Astrocyte (in vitro differentiated cells and primary cell): ENCODE results near the gene HOXA10. TPM values are rescaled to one million over a fixed set of nuclear protein-coding genes. Genes with fewer than 3 reads are reported as not detected.

Experiments
- DNase-seq: peaks from one replicate; pipeline ENCODE4 v3.0.0-alpha.2; 2010; ENCODE audit warnings: low read depth
- FAIRE-seq: peaks from 2 replicates; lab custom pipeline; 2011; peaks lifted over from hg19 to GRCh38; lab: Jason Lieb, UNC
- H2AFZ ChIP-seq: 2 replicates; pipeline ENCODE4 v1.6.0; 2012; ENCODE audit warnings: low read depth, low read length, inconsistent platforms
- H3K27ac ChIP-seq: 2 replicates; pipeline ENCODE4 v1.5.1; 2011; ENCODE audit warnings: low read depth, low read length, inconsistent platforms
- H3K27me3 ChIP-seq: 2 replicates; pipeline ENCODE4 v1.6.0; 2011; ENCODE audit warnings: low read length, inconsistent platforms; ENCODE audit not compliant: insufficient read depth
- H3K36me3 ChIP-seq: 2 replicates; pipeline ENCODE4 v1.5.1; 2011; ENCODE audit warnings: low read length, inconsistent platforms; ENCODE audit not compliant: insufficient read depth
- H3K4me1 ChIP-seq: 2 replicates; pipeline ENCODE4 v1.5.1; 2011; ENCODE audit warnings: low read length, inconsistent platforms; ENCODE audit not compliant: insufficient read depth
- H3K4me2 ChIP-seq: 2 replicates; pipeline ENCODE4 v1.6.0; 2012; ENCODE audit warnings: low read length, inconsistent platforms
- H3K4me3 ChIP-seq: 2 replicates; pipeline ENCODE4 v1.5.1; 2011; ENCODE audit warnings: low read depth, mild to moderate bottlenecking, low read length, inconsistent platforms; ENCODE audit not compliant: insufficient read depth
- H3K79me2 ChIP-seq: 2 replicates; pipeline ENCODE4 v1.6.0; 2012; ENCODE audit warnings: mild to moderate bottlenecking, low read length, inconsistent platforms; ENCODE audit not compliant: insufficient read depth
- H3K9ac ChIP-seq: 2 replicates; pipeline ENCODE4 v1.6.0; 2012; ENCODE audit warnings: mild to moderate bottlenecking, low read length, inconsistent platforms
- H3K9me3 ChIP-seq: 2 replicates; pipeline ENCODE4 v1.5.1; 2012; ENCODE audit warnings: low read depth, mild to moderate bottlenecking, low read length, inconsistent platforms; ENCODE audit not compliant: insufficient read depth
- H4K20me1 ChIP-seq: 2 replicates; pipeline ENCODE4 v1.6.0; 2012; ENCODE audit warnings: low read length, inconsistent platforms; ENCODE audit not compliant: insufficient read depth
- H3K27ac Mint-ChIP-seq: one replicate; pipeline ENCODE4 v1.8.0; 2021; ENCODE audit warnings: mild to moderate bottlenecking, mixed read lengths; ENCODE audit not compliant: unreplicated experiment
- H3K27me3 Mint-ChIP-seq: one replicate; pipeline ENCODE4 v1.8.0; 2021; ENCODE audit warnings: low read depth, mixed read lengths; ENCODE audit not compliant: unreplicated experiment
- H3K36me3 Mint-ChIP-seq: one replicate; pipeline ENCODE4 v1.8.0; 2021; ENCODE audit warnings: low read depth, mixed read lengths; ENCODE audit not compliant: unreplicated experiment
- H3K4me1 Mint-ChIP-seq: one replicate; pipeline ENCODE4 v1.8.0; 2021; ENCODE audit warnings: low read depth, mixed read lengths; ENCODE audit not compliant: unreplicated experiment
- H3K4me3 Mint-ChIP-seq: one replicate; pipeline ENCODE4 v1.8.0; 2021; ENCODE audit warnings: mild to moderate bottlenecking, moderate library complexity, mixed read lengths; ENCODE audit not compliant: unreplicated experiment
- H3K9me3 Mint-ChIP-seq: one replicate; pipeline ENCODE4 v1.8.0; 2021; ENCODE audit warnings: mild to moderate bottlenecking, mixed read lengths; ENCODE audit not compliant: unreplicated experiment
- EZH2 ChIP-seq: IDR thresholded peaks from 2 replicates; pipeline ENCODE4 v1.6.1; 2012; ENCODE audit warnings: mild to moderate bottlenecking, low read length, inconsistent platforms; ENCODE audit not compliant: insufficient read depth
- total RNA-seq: library from RNA; stranded (reverse); gene quantifications from 2 replicates; pipeline ENCODE4 v1.2.1, GENCODE V29; 2021
- TF ChIP-seq, protein P1 (sequence below): IDR thresholded peaks from 2 replicates; pipeline ENCODE4 v1.5.1; 2011; ENCODE audit warnings: low read depth, mild to moderate bottlenecking, inconsistent platforms, low read length, moderate library complexity; ENCODE audit not compliant: insufficient read depth

The HOXA10 gene
- total RNA-seq, 1 donor from 2014 or later, result not detected

DNA sequence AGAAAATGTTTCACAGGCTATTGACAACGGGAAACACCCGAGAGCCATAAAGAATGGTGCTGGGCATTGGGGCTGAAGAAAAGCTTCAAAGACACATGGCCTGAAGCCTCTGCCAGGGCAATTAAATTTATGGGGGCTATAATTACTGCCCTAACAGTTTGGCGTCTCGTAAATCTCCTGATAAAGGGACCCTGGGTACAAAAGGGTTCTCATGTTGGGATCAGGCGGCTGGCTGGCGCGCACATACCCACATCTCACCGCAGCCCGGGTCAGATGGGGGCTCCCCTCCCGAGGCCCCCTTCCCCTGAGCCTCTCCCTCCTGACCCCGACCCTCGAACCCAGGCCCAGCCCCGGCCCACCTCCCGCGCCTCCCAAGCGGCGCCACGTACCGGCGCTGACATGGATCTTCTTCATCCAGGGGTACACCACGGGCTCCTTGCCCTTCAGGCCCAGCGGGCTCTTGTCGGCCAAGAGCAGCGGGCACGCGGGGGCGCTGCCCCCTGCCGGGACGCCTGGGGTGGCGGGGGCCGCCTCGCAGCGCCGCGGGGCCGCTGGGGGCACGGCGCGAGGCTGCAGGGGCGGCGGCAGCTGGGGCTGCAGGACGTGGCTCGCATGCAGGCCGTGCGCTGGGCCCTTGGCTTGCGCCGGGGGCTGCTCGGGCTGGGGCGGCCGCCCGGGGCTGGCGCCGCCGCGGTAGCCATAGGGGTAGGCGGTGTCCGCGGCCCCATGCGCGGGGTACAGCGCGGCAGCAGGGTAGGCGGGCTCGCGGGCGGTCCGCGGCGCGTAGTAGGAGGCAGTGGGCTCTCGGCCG is 44.2 kb downstream of the HOXA10 start:
- Histone ChIP-seq H3K4me2 (peak overlapping the region; percentile 81), H3K36me3 (no peaks in the 10 kb centered on the region), H3K4me3 (peak overlapping the region; percentile 25), H3K27me3 (peaks cover 72% of the 10 kb centered on the region), H4K20me1 (no peaks in the 10 kb centered on the region), H3K9ac (peak overlapping the region; percentile 48), H2AFZ (no peak overlapping the region), H3K27ac (no peak overlapping the region), H3K9me3 (no peaks in the 10 kb centered on the region), H3K4me1 (no peaks in the 10 kb centered on the region), H3K79me2 (no peaks in the 10 kb centered on the region)
- TF ChIP-seq EZH2, result no peak
- TF ChIP-seq, protein P1, sequence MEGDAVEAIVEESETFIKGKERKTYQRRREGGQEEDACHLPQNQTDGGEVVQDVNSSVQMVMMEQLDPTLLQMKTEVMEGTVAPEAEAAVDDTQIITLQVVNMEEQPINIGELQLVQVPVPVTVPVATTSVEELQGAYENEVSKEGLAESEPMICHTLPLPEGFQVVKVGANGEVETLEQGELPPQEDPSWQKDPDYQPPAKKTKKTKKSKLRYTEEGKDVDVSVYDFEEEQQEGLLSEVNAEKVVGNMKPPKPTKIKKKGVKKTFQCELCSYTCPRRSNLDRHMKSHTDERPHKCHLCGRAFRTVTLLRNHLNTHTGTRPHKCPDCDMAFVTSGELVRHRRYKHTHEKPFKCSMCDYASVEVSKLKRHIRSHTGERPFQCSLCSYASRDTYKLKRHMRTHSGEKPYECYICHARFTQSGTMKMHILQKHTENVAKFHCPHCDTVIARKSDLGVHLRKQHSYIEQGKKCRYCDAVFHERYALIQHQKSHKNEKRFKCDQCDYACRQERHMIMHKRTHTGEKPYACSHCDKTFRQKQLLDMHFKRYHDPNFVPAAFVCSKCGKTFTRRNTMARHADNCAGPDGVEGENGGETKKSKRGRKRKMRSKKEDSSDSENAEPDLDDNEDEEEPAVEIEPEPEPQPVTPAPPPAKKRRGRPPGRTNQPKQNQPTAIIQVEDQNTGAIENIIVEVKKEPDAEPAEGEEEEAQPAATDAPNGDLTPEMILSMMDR, result no peak
- H3K4me1 Mint-ChIP-seq, result no peaks in the 10 kb centered on the region
- no peak overlapping the region for H3K27ac Mint-ChIP-seq
- FAIRE-seq (no peak), DNase-seq (no peak)
- peaks cover 88% of the 10 kb centered on the region for H3K27me3 Mint-ChIP-seq
- H3K9me3 Mint-ChIP-seq, result peaks cover 32% of the 10 kb centered on the region
- no peaks in the 10 kb centered on the region for H3K36me3 Mint-ChIP-seq
- no peak overlapping the region for H3K4me3 Mint-ChIP-seq

DNA sequence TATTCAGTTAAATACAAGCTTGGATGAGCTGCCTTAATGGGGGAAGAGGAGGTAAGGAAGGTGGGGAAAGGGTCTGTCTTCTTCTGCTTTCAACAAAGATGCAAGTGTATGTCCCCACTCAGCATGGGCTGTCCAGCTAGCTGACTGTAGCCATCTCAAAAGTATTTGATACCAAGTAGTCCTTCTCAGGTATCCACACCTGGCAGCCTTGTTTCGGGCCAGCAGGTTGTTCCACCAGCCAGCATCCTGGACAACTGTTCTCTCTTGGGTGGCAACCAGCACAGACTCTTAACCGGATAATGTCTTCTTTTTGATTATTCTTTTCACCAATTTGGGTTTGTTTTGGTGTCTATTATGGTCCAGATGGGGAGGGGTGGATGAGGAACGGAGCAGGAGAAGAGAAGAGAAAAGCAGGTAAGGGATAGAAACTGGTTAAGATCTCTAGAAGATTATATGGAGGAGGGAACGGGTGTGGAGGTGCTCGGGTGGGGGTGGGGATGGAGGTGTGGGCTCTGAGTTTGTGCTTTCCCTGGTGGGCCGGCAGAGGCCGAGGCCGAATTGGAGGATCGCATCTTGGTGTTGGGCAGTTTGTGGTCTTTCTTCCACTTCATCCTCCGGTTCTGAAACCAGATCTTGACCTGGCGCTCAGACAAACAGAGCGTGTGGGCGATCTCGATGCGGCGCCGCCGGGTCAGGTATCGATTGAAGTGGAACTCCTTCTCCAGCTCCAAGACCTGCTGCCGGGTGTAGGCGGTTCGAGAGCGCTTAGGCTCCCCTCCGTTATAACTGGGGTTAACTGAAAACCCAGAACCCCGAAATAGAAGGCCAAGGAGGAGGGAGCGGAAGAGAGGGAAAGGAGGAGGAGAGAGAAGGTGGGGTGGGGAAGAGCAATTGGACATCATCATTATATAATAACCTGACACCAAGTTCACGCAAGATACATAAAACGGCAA is 45.1 kb downstream of the HOXA10 start:
- Histone ChIP-seq H3K36me3 (no peaks in the 10 kb centered on the region), H3K27ac (no peak overlapping the region), H3K4me1 (no peaks in the 10 kb centered on the region), H3K9ac (peak overlapping the region; percentile 48), H3K27me3 (peaks cover 74% of the 10 kb centered on the region), H4K20me1 (no peaks in the 10 kb centered on the region), H3K4me3 (peak overlapping the region; percentile 25), H3K4me2 (peak overlapping the region; percentile 81), H3K79me2 (no peaks in the 10 kb centered on the region), H3K9me3 (no peaks in the 10 kb centered on the region), H2AFZ (no peak overlapping the region)
- Mint-ChIP-seq H3K27me3 (peaks cover 88% of the 10 kb centered on the region), H3K36me3 (no peaks in the 10 kb centered on the region), H3K27ac (no peak overlapping the region), H3K4me1 (peaks cover 2% of the 10 kb centered on the region), H3K4me3 (no peak overlapping the region), H3K9me3 (peaks cover 36% of the 10 kb centered on the region)
- TF ChIP-seq, protein P1, result no peak
- no peak for TF ChIP-seq EZH2
- FAIRE-seq (no peak), DNase-seq (no peak)
